SH-SY5Y (cell line): ENCODE data around the gene KRT3.

Experiments
- GATA2 ChIP-seq: IDR thresholded peaks from 2 replicates; pipeline ENCODE4 v1.6.1; 2011; ENCODE audit warnings: mild to moderate bottlenecking, low read depth, low read length
- GATA3 ChIP-seq: IDR thresholded peaks from 2 replicates; pipeline ENCODE4 v1.6.1; 2011; ENCODE audit warnings: low read depth, mild to moderate bottlenecking, low read length, moderate library complexity

DNA sequence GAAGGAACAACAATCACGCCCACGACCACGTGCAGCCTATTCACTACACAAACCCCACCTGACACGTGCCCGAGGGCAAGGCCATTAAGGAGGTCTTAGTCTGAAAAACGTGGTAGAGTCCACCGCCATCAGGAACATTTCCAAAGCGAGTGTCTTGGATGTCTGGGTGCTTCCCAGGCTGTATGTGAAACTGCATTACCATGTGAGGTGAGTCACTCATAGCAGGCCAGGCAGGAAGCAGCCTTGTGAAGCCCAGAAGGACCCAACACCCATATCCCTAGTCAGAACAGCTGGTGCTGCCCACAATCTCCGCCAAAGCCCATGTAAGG lies 41.5 kb upstream of the KRT3 start:
- TF ChIP-seq GATA3 (no peak), GATA2 (no peak)
